Ovary (tissue), 9 donors: ENCODE measurements around the gene FGD3. TPM values are rescaled to one million over a fixed set of nuclear protein-coding genes. Genes with fewer than 3 reads are reported as not detected.

Source experiments
- DNase-seq, 5 donors: peaks; one replicate each; pipeline ENCODE4 v3.0.0-alpha.2; 2019 to 2020
- H3K27ac ChIP-seq, 2 donors: fragments of 200-600 bp; one replicate each; pipeline versions ENCODE4 v1.5.1 to v1.8.0; 2019 to 2022
- H3K27me3 ChIP-seq: fragments of 200-600 bp; one replicate; pipeline ENCODE4 v1.8.0; 2022
- H3K36me3 ChIP-seq: fragments of 200-600 bp; sonication (generic); one replicate; pipeline ENCODE4 v1.5.1; 2019
- H3K4me1 ChIP-seq: one replicate; pipeline ENCODE4 v1.8.1; 2013; ENCODE audit warnings: mild to moderate bottlenecking, moderate library complexity; ENCODE audit not compliant: insufficient read depth
- H3K4me3 ChIP-seq: fragments of 200-600 bp; sonication (generic); one replicate; pipeline ENCODE4 v1.5.1; 2017
- H3K9me3 ChIP-seq, 2 donors: fragments of 200-600 bp in 1 of 2; sonication (generic) in 1 of 2; one replicate each; pipeline versions ENCODE4 v1.5.1 to v1.8.1; 2013 to 2019; ENCODE audit warnings: mild to moderate bottlenecking in 1 of 2, moderate library complexity in 1 of 2
- CTCF ChIP-seq, 3 donors: fragments of 450-650 bp in 2 of 3; fragments of 200-600 bp in 1 of 3; IDR thresholded peaks; one replicate each; pipeline versions ENCODE4 v1.5.1 to v1.8.0; 2016 to 2022; ENCODE audit warnings: antibody characterized with exemption in 3 of 3, mild to moderate bottlenecking in 1 of 3
- EP300 ChIP-seq: sonication (generic); formaldehyde crosslinking; IDR thresholded peaks from one replicate; pipeline ENCODE4 v1.6.1; 2017; ENCODE audit warnings: antibody characterized with exemption
- POLR2A ChIP-seq: fragments of 450-650 bp; IDR thresholded peaks from one replicate; pipeline ENCODE4 v1.6.1; 2017; ENCODE audit warnings: antibody characterized with exemption, mild to moderate bottlenecking, moderate library complexity
- WGBS, 3 donors: extraction: QIAGEN DNeasy Blood & Tissue Kit in 1 of 3; methylation state at CpG; one replicate each; pipeline versions ENCODE4 v1.1.5 to v1.1.7; 2013 to 2017; 5-methylcytosine and 5-hydroxymethylcytosine counted together
- intact Hi-C, 4 donors: fragments of 100-400 bp; cut with DNase I; formaldehyde crosslinking; loops; one replicate each; pipeline versions ENCODE4 v1.11.0 to v1.15.1; 2022 to 2023
- polyA plus RNA-seq, 2 donors: library from polyadenylated mRNA; stranded (reverse); fragments of 200-250 nt in 1 of 2; fragments of 350-450 nt in 1 of 2; fragmentation: Illumina TruSeq in 1 of 2; extraction: RNeasy Lipid Tissue Mini Kit (QIAGEN cat#74804) in 1 of 2; gene quantifications; one replicate each; pipeline ENCODE4 v1.2.3, GENCODE V29; 2013 to 2014
- total RNA-seq, 7 donors: library from RNA; depleted of rRNA in 2 of 7; stranded (reverse); fragments of >200 nt in 2 of 7; fragmentation: NEBNext Ultra II Directional in 3 of 7; extraction: Animal tissue kit (Norgen Biotek cat#: 25700) in 3 of 7; gene quantifications; one replicate each; pipeline versions ENCODE4 v1.1.0 to v1.2.4, GENCODE V29; 2016 to 2023
- donor health status: DM: no; HTN: no; CAD: no; lungs with moderate emphysema.
- donor health status: DM: no; HTN: no; CAD: no.
- donor health status: Bipolar disorder and iron deficiency.
- donor health status: DM: yes; HTN: yes; CAD: no.
- donor health status: DM: no; HTN: no; CAD: no.
- donor health status: DM: yes; HTN: yes; CAD: no.

FGD3 gene
- total and polyA plus RNA-seq, 9 donors, result 1.1 to 6.7 (median 2.0) TPM

- intact Hi-C loops, result no loop called here
- Histone ChIP-seq H3K36me3 (no peaks in the 10 kb centered on the region), H3K27ac (no peak overlapping the region), H3K4me1 (no peaks in the 10 kb centered on the region), H3K27me3 (no peaks in the 10 kb centered on the region), H3K9me3 (no peaks in the 10 kb centered on the region), H3K4me3 (no peak overlapping the region)
- 95 to 100% (median 98%) methylated on average over 1 of the region's 1 CpG for WGBS, 3 donors
- TF ChIP-seq POLR2A (no peak), EP300 (no peak), CTCF (IDR thresholded peaks at IDR 0.05) (no peak)
- DNase-seq, result no peak
Measured at GRCh38 chr9:92920437-92920836, 26.9 kb upstream of the FGD3 start.

- intact Hi-C loops, result no loop called here
- WGBS, 3 donors, result 61 to 76% (median 70%) methylated on average over 3 of the region's 3 CpGs
Measured at GRCh38 chr9:92931606-92932005, 15.7 kb upstream of the FGD3 start.

GRCh38 chr9:92934321-92934720 is 13.0 kb upstream of the FGD3 start:
- no peaks in the 10 kb centered on the region for H3K9me3 ChIP-seq
- H3K36me3 ChIP-seq, result no peaks in the 10 kb centered on the region
- 53 to 72% (median 69%) methylated on average over 1 of the region's 1 CpG for WGBS, 3 donors
- H3K4me3 ChIP-seq, result no peak overlapping the region
- H3K27me3 ChIP-seq, result no peaks in the 10 kb centered on the region
- H3K27ac ChIP-seq, result no peak overlapping the region
- H3K4me1 ChIP-seq, result no peaks in the 10 kb centered on the region
- no peak for TF ChIP-seq CTCF (IDR thresholded peaks at IDR 0.05)
- no peak for TF ChIP-seq EP300
- no peak for TF ChIP-seq POLR2A
- DNase-seq, result no peak
- intact Hi-C loops, result no loop called here

More at GRCh38 chr9:92931606-92932005, 15.7 kb upstream of the FGD3 start:
- DNase-seq, result no peak
- Histone ChIP-seq H3K9me3 (no peaks in the 10 kb centered on the region), H3K4me1 (no peaks in the 10 kb centered on the region), H3K27me3 (no peaks in the 10 kb centered on the region), H3K4me3 (no peak overlapping the region), H3K36me3 (no peaks in the 10 kb centered on the region), H3K27ac (no peak overlapping the region)
- TF ChIP-seq POLR2A, result no peak
- no peak for TF ChIP-seq EP300
- TF ChIP-seq CTCF (IDR thresholded peaks at IDR 0.05), result no peak

- Histone ChIP-seq H3K27me3 (no peaks in the 10 kb centered on the region), H3K4me1 (no peaks in the 10 kb centered on the region), H3K4me3 (no peak overlapping the region), H3K27ac (no peak overlapping the region), H3K36me3 (no peaks in the 10 kb centered on the region), H3K9me3 (no peaks in the 10 kb centered on the region)
- intact Hi-C loops, result no loop called here
- no peak for DNase-seq
- 30 to 40% (median 39%) methylated on average over 1 of the region's 1 CpG for whole genome bisulfite sequencing, 3 donors
- TF ChIP-seq EP300 (no peak), POLR2A (no peak), CTCF (IDR thresholded peaks at IDR 0.05) (no peak)
Measured at GRCh38 chr9:92938025-92938424, 9.3 kb upstream of the FGD3 start.

- H3K9me3 ChIP-seq, result no peaks in the 10 kb centered on the region
- no peaks in the 10 kb centered on the region for H3K27me3 ChIP-seq
- TF ChIP-seq POLR2A (no peak), EP300 (no peak), CTCF (IDR thresholded peaks at IDR 0.05) (no peak)
- no peak for DNase-seq
- no peaks in the 10 kb centered on the region for H3K4me1 ChIP-seq
- intact Hi-C loops, result no loop called here
- no peak overlapping the region for H3K27ac ChIP-seq
- WGBS, 3 donors, result 65 to 67% (median 67%) methylated on average over 5 of the region's 5 CpGs
- no peak overlapping the region for H3K4me3 ChIP-seq
- no peaks in the 10 kb centered on the region for H3K36me3 ChIP-seq
Measured at GRCh38 chr9:92941861-92942260, 5.5 kb upstream of the FGD3 start.
